PFSK-1 (cell line): Measurements from ENCODE around the gene CDC42EP3.

ENCODE experiments used
- FOXP2 ChIP-seq: optimal IDR thresholded peaks from 2 replicates; pipeline ENCODE3; 2011; ENCODE audit warnings: borderline replicate concordance, control low read depth, inconsistent platforms; ENCODE audit not compliant: insufficient read depth; ENCODE audit errors: extremely low read length, extremely low read depth
- POLR2AphosphoS5 ChIP-seq: IDR thresholded peaks from 2 replicates; pipeline ENCODE4 v1.6.1; 2012; ENCODE audit warnings: low read depth, mild to moderate bottlenecking, control low read depth, low read length, moderate library complexity
- REST ChIP-seq, 2 experiments: IDR thresholded peaks; 2 replicates each; pipeline versions ENCODE4 v1.6.1 to v1.8.0; 2011 to 2012; ENCODE audit warnings: low read depth in 2 of 2, low read length in 2 of 2, control low read depth in 1 of 2, inconsistent platforms in 1 of 2, mild to moderate bottlenecking in 1 of 2, moderate library complexity in 1 of 2; ENCODE audit not compliant: insufficient read depth in 1 of 2
- SIN3A ChIP-seq: IDR thresholded peaks from 2 replicates; pipeline ENCODE4 v1.6.1; 2012; ENCODE audit warnings: mild to moderate bottlenecking, low read length, moderate library complexity, borderline replicate concordance; ENCODE audit not compliant: insufficient read depth
- TAF1 ChIP-seq: IDR thresholded peaks from 2 replicates; pipeline ENCODE4 v1.6.1; 2012; ENCODE audit warnings: low read length, control low read depth, borderline replicate concordance; ENCODE audit not compliant: insufficient read depth

Gene CDC42EP3

GRCh38 chr2:37706334-37707183 lies 35.1 kb upstream of the CDC42EP3 start:
- no peak for TF ChIP-seq POLR2AphosphoS5
- TF ChIP-seq FOXP2 = no peak
- no peak for TF ChIP-seq SIN3A
- no peak for TF ChIP-seq REST (IDR thresholded peaks at IDR 0.05; ENCODE audit: insufficient read depth in 1 of 2, low read depth in 2 of 2, low read length in 2 of 2)
- no peak for TF ChIP-seq TAF1

- TF ChIP-seq SIN3A (no peak), REST (IDR thresholded peaks at IDR 0.05; ENCODE audit: insufficient read depth in 1 of 2, low read depth in 2 of 2, low read length in 2 of 2) (no peak), FOXP2 (no peak), POLR2AphosphoS5 (no peak), TAF1 (no peak)
These were observed 33.7 kb upstream of the CDC42EP3 start for GRCh38 chr2:37705191-37705590.

GRCh38 chr2:37698931-37699481 lies 27.6 kb upstream of the CDC42EP3 start:
- TF ChIP-seq POLR2AphosphoS5 = no peak
- TF ChIP-seq TAF1 = no peak
- no peak for TF ChIP-seq SIN3A
- TF ChIP-seq REST (IDR thresholded peaks at IDR 0.05; ENCODE audit: insufficient read depth in 1 of 2, low read depth in 2 of 2, low read length in 2 of 2) = no peak

- TF ChIP-seq TAF1 = no peak
These were observed 23.9 kb upstream of the CDC42EP3 start for GRCh38 chr2:37695336-37695735.

- no peak for TF ChIP-seq FOXP2
- TF ChIP-seq TAF1 = no peak
- TF ChIP-seq POLR2AphosphoS5 = no peak
- TF ChIP-seq REST (IDR thresholded peaks at IDR 0.05; ENCODE audit: insufficient read depth in 1 of 2, low read depth in 2 of 2, low read length in 2 of 2) = no peak
- TF ChIP-seq SIN3A = no peak
These were observed 21.3 kb upstream of the CDC42EP3 start for GRCh38 chr2:37692711-37693110.
